MM.1S (cell line): ENCODE results near the gene CERS2.
A peak's percentile ranks its signal among the peaks of the same experiment; 100 is the strongest.

Experiments
- DNase-seq: peaks from one replicate; pipeline ENCODE4 v3.0.0-alpha.2; 2015
- H2AFZ ChIP-seq: fragments of 300-600 bp; sonication (generic); 2 replicates; pipeline ENCODE4 v1.6.0; 2016; ENCODE audit warnings: antibody characterized with exemption, low read length
- H3F3A ChIP-seq: fragments of 300-600 bp; sonication (generic); 2 replicates; pipeline ENCODE4 v1.6.1; 2016; ENCODE audit warnings: mild to moderate bottlenecking, antibody characterized with exemption, low read length, moderate library complexity, mixed read lengths; ENCODE audit not compliant: insufficient read depth
- H3K27ac ChIP-seq: fragments of 300-600 bp; sonication (generic); 2 replicates; pipeline ENCODE4 v1.5.1; 2016; ENCODE audit warnings: mild to moderate bottlenecking, low read length
- H3K27me3 ChIP-seq: fragments of 300-600 bp; sonication (generic); replicated peaks from 2 replicates; pipeline ENCODE4 v1.6.0; 2016; ENCODE audit warnings: low read length; ENCODE audit not compliant: insufficient read depth
- H3K36me3 ChIP-seq: fragments of 300-600 bp; sonication (generic); replicated peaks from 2 replicates; pipeline ENCODE4 v1.6.1; 2016; ENCODE audit warnings: mild to moderate bottlenecking, low read length, mixed read lengths; ENCODE audit not compliant: insufficient read depth
- H3K4me1 ChIP-seq: fragments of 300-600 bp; sonication (generic); 2 replicates; pipeline ENCODE4 v1.6.1; 2016; ENCODE audit warnings: low read length, mixed read lengths
- H3K4me2 ChIP-seq: fragments of 300-600 bp; sonication (generic); 2 replicates; pipeline ENCODE4 v1.6.0; 2016; ENCODE audit warnings: low read depth, low read length
- H3K4me3 ChIP-seq: fragments of 300-600 bp; sonication (generic); 2 replicates; pipeline ENCODE4 v1.5.1; 2016; ENCODE audit warnings: low read length, mixed read lengths
- H3K79me2 ChIP-seq: fragments of 300-600 bp; sonication (generic); 2 replicates; pipeline ENCODE4 v1.6.1; 2016; ENCODE audit warnings: mixed run types, low read length, mixed read lengths
- H3K9ac ChIP-seq: fragments of 300-600 bp; sonication (generic); 2 replicates; pipeline ENCODE4 v1.6.1; 2016; ENCODE audit warnings: low read length, mixed read lengths
- H3K9me2 ChIP-seq: fragments of 300-600 bp; sonication (generic); replicated peaks from 2 replicates; pipeline ENCODE4 v1.6.1; 2016; ENCODE audit warnings: mild to moderate bottlenecking, low read length, mixed read lengths; ENCODE audit not compliant: insufficient read depth
- H3K9me3 ChIP-seq: fragments of 300-600 bp; sonication (generic); replicated peaks from 2 replicates; pipeline ENCODE4 v1.6.1; 2016; ENCODE audit warnings: mild to moderate bottlenecking, low read length, mixed read lengths; ENCODE audit not compliant: insufficient read depth
- H4K20me1 ChIP-seq: fragments of 300-600 bp; sonication (generic); 2 replicates; pipeline ENCODE4 v1.6.1; 2016; ENCODE audit warnings: mild to moderate bottlenecking, low read length, moderate library complexity, mixed read lengths; ENCODE audit not compliant: insufficient read depth
- EZH2 ChIP-seq: fragments of 300-600 bp; sonication (generic); optimal IDR thresholded peaks from 2 replicates; pipeline ENCODE3; 2017; ENCODE audit warnings: low read depth, mild to moderate bottlenecking, antibody characterized with exemption, low read length, mixed read lengths
- EZH2phosphoT487 ChIP-seq: fragments of 300-600 bp; sonication (generic); IDR thresholded peaks from 2 replicates; pipeline ENCODE4 v1.6.1; 2018; ENCODE audit warnings: antibody characterized with exemption, low read length
- TF ChIP-seq, protein P1 (sequence below): fragments of 300-600 bp; sonication (generic); IDR thresholded peaks from 2 replicates; pipeline ENCODE4 v1.5.1; 2016; ENCODE audit warnings: antibody characterized with exemption, low read length, mixed read lengths

The CERS2 gene

DNA sequence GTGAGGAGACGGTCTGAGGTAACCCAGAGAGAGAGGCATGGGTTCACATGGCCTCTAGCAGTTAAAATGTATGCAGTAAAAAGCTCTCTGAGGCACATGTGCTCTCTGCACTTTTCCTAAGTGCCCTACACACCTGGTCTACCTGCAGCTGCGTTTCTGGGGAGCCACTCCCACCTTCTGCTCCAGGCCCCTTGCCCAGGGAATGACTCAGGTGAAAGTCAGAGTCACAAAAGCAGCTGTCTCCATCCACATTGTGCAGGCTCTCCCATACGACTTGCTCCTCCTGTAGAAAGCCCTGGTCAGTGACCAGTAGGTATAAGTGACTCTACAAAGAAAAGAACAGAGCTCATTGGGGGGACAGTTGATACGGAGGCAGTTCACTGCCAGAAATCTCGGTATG is 23.3 kb upstream of the CERS2 start:
- no peaks in the 10 kb centered on the region for H3K36me3 ChIP-seq
- H2AFZ ChIP-seq, result no peak overlapping the region
- H3K27ac ChIP-seq, result no peak overlapping the region
- no peak overlapping the region for H3K9ac ChIP-seq
- H4K20me1 ChIP-seq, result no peaks in the 10 kb centered on the region
- TF ChIP-seq, protein P1, sequence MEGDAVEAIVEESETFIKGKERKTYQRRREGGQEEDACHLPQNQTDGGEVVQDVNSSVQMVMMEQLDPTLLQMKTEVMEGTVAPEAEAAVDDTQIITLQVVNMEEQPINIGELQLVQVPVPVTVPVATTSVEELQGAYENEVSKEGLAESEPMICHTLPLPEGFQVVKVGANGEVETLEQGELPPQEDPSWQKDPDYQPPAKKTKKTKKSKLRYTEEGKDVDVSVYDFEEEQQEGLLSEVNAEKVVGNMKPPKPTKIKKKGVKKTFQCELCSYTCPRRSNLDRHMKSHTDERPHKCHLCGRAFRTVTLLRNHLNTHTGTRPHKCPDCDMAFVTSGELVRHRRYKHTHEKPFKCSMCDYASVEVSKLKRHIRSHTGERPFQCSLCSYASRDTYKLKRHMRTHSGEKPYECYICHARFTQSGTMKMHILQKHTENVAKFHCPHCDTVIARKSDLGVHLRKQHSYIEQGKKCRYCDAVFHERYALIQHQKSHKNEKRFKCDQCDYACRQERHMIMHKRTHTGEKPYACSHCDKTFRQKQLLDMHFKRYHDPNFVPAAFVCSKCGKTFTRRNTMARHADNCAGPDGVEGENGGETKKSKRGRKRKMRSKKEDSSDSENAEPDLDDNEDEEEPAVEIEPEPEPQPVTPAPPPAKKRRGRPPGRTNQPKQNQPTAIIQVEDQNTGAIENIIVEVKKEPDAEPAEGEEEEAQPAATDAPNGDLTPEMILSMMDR, result no peak
- no peak for TF ChIP-seq EZH2
- TF ChIP-seq EZH2phosphoT487, result no peak
- H3K4me1 ChIP-seq, result peaks cover 5% of the 10 kb centered on the region
- no peaks in the 10 kb centered on the region for H3K9me2 ChIP-seq
- H3K79me2 ChIP-seq, result no peaks in the 10 kb centered on the region
- no peaks in the 10 kb centered on the region for H3F3A ChIP-seq
- no peak for DNase-seq
- no peak overlapping the region for H3K4me2 ChIP-seq
- no peak overlapping the region for H3K4me3 ChIP-seq
- no peaks in the 10 kb centered on the region for H3K9me3 ChIP-seq
- no peaks in the 10 kb centered on the region for H3K27me3 ChIP-seq

DNA sequence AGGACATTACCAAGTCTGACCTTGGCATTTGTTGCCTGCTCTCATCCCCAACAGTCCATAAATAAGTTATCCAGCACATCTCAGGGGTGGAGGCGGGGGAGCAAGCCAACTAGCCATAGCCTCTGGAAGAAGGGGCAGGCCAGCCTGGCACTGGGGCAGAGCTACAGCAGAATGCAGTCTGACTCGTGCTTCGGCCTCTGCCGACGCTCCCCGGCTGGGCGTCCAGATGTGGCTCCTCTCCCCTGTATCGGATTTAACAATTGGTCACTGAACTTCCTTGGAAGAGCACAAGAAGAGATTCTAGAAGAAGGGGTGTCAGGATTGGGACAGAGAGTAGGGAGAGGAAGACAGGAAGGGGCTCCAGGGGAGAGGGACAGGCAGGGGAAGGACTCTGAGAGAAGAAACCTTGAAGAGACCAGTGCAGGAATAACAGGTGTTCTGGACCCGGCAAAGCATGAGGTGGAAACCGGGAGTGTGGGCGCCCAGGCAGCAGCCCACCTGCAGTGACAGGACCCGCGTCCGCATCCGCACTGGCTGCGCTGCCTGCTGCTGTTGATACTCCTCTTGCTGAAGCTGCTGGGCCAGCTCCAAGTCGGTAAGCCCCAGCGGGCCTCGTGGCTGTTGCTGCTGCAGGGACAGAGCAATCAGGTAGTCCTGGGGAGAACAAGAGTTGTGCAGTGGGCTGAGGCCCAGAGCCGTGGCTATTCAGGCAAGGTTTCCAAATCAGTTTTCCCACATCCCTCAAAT is 22.7 kb upstream of the CERS2 start:
- no peak overlapping the region for H3K9ac ChIP-seq
- H3F3A ChIP-seq, result no peaks in the 10 kb centered on the region
- H3K79me2 ChIP-seq, result no peaks in the 10 kb centered on the region
- no peaks in the 10 kb centered on the region for H4K20me1 ChIP-seq
- TF ChIP-seq EZH2 (no peak), EZH2phosphoT487 (no peak)
- TF ChIP-seq, protein P1, result no peak
- H2AFZ ChIP-seq, result no peak overlapping the region
- H3K27ac ChIP-seq, result no peak overlapping the region
- no peak overlapping the region for H3K4me3 ChIP-seq
- H3K4me1 ChIP-seq, result peaks cover 5% of the 10 kb centered on the region
- no peaks in the 10 kb centered on the region for H3K36me3 ChIP-seq
- no peak for DNase-seq
- no peak overlapping the region for H3K4me2 ChIP-seq
- no peaks in the 10 kb centered on the region for H3K27me3 ChIP-seq
- H3K9me3 ChIP-seq, result no peaks in the 10 kb centered on the region
- no peaks in the 10 kb centered on the region for H3K9me2 ChIP-seq

DNA sequence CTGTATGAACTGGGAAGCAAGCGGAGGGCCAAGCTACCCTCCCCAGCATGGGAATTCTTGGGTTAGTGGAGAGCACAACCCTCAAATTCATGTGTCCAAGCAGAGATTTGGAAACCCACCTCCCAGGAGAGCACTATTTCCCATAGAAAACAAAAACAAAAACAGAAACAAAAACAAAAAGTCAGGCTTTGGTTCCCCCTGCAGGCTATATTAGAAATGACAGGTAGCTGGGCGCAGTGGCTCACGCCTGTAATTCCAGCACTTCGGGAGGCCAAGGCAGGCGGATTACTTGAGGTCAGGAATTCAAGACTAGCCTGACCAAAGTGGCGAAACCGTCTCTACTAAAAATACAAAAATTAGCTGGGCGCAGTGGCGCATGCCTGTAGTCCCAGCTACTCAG is 21.3 kb upstream of the CERS2 start:
- H3K9me2 ChIP-seq, result no peaks in the 10 kb centered on the region
- H3K9me3 ChIP-seq, result no peaks in the 10 kb centered on the region
- H2AFZ ChIP-seq, result peak overlapping the region; percentile 85
- no peak overlapping the region for H3K27ac ChIP-seq
- no peaks in the 10 kb centered on the region for H3K36me3 ChIP-seq
- peak overlapping the region; percentile 77 for H3K4me2 ChIP-seq
- peaks cover 5% of the 10 kb centered on the region for H3K4me1 ChIP-seq
- no peaks in the 10 kb centered on the region for H3K79me2 ChIP-seq
- TF ChIP-seq, protein P1, result peak; percentile 78
- TF ChIP-seq EZH2 (no peak), EZH2phosphoT487 (no peak)
- peak; percentile 31 for DNase-seq
- H3K27me3 ChIP-seq, result no peaks in the 10 kb centered on the region
- no peaks in the 10 kb centered on the region for H3F3A ChIP-seq
- H4K20me1 ChIP-seq, result no peaks in the 10 kb centered on the region
- peak overlapping the region; percentile 21; the same call in 1 of the 2 replicates for H3K9ac ChIP-seq
- H3K4me3 ChIP-seq, result peak overlapping the region; percentile 43
